ENCODE measurements around the gene PRUNE1.

The PRUNE1 gene

GRCh38 chr1:150979092-150980056, 28.9 kb upstream of the PRUNE1 start:
- peak; percentile 92 for DNase-seq

DNA sequence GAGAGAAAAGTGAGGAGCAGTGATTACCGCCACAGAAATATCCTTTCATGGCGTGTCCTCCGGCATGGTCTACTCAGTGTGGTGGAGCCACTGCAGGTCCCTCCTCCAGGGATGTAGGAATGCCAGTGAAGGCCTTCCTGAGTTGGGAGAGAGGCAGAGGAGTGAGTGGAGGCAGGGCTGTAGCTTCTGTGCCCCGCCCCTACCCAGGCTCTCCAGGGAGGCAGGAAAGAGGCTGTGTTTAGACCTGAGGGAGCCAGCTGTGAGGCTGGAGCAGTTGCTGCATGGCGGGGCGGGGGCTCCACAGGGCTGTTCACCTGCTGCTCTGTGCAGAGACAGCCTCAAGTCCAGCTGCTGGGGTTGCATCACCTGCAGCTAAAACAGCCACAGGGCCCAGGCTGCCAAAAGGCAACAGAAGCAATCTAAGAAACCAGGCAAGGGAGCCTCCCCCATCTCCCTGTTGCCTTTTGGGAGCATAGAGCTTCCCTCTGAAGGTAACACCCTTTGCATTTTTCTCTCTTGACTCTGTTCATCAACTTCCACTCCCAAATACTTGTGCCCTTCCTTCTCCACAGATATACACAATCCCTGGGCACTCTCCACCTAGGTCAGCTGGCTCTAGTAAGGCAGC, 27.0 kb upstream of the PRUNE1 start:
- no peak for DNase-seq

DNA sequence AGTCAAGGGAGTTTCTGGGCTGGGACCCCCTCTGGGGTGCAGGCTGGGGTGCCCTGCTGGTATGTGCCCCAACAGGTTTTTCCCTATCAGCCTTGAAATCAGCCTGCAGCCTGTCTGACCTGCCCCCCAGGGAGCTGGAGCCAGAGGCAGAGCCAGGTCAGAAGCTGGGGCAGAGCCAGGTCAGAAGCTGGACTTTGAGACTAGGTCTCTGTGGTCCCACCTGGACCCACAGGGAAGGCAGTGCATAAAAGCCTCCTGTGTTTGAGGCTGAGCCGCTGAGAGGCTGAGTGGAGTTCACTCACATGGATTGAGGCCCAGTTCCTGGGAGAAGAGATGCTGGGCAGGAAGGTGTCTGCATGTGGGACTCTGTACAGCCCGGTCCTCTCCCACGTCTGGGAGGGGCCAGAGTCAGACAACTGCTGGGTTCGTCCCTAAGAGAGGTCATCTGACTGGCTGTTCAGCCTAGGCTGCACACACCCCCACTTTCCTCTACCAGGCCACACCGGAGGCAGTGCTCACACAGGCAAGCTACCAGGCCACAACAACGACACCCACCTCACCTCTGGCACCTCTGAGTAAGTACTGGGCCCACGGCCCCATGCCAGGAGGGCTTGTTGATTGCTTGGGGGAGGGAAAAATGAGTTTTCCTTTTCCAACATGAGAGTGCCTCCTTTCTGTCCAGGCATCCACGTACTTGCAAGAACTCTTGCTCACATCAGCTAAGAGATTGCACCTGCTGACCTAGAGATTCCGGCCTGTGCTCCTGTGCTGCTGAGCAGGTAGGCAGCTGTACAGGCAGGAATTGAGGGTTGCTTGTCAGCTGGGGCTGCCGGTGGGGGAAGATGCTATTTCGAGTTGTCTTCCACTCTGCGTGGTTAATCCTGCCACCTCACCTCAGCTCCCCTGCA, 26.2 kb upstream of the PRUNE1 start, which contains the start of gene ANXA9:
ANXA9 (plus strand) TSS at position 488 of the 908 bp plus-strand sequence. CDS start 814 bp downstream, outside the sequence.
- no peak for DNase-seq

DNA sequence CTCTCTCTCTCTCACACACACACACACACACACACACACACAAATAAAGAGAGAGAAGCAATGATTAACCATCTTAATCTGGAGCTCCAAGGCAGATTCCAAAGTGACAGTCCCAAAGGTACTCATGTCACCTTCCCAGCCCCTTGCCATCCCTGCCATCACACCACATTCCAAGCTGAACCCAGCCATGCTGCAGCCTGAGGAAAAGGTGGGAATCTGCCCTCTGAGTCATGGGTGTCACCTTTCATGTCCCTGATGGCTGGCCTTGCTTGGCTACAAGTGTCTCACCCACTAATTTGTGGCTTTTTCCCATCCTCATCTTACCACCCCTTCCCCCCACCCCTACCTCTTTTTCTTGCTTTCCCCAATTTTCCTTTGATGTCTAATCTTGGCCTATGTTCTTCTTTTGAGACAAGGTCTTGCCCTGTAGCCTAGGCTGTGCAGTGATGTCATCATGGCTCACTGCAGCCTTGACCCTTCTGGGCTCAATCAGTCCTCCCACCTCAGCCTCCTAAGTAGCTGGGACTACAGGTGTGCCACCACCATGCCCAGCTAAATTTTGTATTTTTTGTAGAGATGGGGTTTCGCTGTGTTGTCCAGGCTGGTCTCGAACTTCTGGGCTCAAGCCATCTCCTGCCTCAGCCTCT, 22.9 kb upstream of the PRUNE1 start:
- DNase-seq, result no peak

DNA sequence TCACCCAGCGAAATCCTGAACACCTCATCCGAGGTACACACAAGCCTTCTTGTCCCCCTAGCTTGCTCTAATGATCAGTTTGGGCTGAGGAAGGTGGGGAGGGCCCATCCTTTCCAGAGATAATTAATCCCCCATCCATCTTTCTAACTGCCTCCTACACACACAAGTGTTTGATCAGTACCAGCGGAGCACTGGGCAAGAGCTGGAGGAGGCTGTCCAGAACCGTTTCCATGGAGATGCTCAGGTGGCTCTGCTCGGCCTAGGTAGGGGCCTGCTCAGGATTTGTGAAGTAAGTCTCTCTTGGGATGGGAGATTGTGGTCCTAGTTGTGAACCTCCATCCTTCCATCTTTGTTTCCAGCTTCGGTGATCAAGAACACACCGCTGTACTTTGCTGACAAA, 20.3 kb upstream of the PRUNE1 start:
- DNase-seq, result no peak

- no peak for DNase-seq
Observed at GRCh38 chr1:150992626-150993025, 15.6 kb upstream of the PRUNE1 start.

DNA sequence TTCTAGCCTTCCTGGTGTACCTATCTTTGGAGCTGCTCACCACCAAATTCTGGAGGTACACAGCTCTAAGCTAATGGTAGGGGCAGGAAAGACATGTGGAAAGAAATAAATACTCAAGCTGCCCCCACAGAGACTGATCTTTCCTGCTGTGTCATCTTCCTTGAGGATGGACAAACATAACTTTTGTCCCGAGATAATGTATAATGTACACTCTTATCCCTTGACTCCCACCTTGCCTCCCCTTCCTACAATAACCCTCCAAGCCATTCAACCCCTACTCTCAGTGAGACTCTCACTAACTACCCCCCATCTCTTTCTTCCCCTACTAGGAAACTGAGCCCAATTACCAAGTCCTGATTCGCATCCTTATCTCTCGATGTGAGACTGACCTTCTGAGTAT, 14.0 kb upstream of the PRUNE1 start:
- no peak for DNase-seq

GRCh38 chr1:150995460-150995859, 12.8 kb upstream of the PRUNE1 start:
- DNase-seq, result no peak

- DNase-seq, result peak; percentile 40
Observed at GRCh38 chr1:150995896-150996295, 12.4 kb upstream of the PRUNE1 start.

DNA sequence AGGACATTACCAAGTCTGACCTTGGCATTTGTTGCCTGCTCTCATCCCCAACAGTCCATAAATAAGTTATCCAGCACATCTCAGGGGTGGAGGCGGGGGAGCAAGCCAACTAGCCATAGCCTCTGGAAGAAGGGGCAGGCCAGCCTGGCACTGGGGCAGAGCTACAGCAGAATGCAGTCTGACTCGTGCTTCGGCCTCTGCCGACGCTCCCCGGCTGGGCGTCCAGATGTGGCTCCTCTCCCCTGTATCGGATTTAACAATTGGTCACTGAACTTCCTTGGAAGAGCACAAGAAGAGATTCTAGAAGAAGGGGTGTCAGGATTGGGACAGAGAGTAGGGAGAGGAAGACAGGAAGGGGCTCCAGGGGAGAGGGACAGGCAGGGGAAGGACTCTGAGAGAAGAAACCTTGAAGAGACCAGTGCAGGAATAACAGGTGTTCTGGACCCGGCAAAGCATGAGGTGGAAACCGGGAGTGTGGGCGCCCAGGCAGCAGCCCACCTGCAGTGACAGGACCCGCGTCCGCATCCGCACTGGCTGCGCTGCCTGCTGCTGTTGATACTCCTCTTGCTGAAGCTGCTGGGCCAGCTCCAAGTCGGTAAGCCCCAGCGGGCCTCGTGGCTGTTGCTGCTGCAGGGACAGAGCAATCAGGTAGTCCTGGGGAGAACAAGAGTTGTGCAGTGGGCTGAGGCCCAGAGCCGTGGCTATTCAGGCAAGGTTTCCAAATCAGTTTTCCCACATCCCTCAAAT, 10.9 kb upstream of the PRUNE1 start:
- DNase-seq, result no peak

- no peak for DNase-seq
Observed at GRCh38 chr1:150997949-150998348, 10.3 kb upstream of the PRUNE1 start.

DNA sequence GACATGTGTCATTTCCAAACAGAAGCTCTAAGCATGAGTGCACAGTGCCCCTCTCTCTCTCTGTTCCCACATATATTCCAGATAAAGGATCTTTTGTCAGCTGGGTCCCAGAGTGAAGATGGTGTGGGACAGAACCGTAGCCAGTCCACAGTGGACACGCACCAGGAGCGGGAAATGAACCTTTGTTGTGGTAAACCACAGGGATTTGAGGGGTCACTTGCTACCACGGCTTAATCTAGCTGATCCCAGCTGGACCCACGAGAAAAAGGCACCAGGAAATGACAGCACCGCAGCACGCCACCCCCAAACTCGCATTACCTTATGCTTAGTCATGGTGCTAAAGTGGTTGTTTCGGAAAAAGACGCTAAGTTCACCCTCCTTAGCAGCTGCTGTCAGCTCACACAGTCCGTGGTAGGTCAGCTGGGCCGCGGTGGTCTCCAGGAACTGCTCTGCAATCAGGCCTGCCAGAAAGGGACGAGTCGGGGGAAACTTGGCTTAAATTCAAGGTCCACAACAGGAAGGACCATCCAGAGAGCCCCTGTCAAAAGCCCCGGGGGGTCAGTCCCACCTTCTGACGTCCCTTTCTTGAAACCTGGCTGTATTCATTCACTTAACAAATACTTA, 9.1 kb upstream of the PRUNE1 start:
- DNase-seq, result peak; percentile 15

DNA sequence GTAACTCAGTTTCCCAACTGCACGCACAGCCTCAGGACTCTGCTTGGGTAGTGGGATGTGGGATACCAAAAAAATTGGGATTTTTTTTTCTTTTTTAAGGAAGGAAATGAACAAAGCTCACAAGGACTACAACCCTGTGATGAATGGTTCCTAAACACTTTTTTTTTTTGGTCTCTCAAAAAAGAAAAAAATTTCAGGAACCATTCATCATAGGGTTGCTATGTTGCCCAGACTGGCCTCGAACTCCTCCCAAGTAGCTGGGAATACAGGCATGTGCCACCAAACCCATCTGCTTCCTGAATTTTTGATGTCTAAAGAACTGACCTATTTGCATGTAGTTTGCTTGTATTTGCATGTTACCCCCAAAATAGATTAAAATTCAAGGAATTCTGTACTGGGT, 8.3 kb upstream of the PRUNE1 start:
- DNase-seq, result no peak

DNA sequence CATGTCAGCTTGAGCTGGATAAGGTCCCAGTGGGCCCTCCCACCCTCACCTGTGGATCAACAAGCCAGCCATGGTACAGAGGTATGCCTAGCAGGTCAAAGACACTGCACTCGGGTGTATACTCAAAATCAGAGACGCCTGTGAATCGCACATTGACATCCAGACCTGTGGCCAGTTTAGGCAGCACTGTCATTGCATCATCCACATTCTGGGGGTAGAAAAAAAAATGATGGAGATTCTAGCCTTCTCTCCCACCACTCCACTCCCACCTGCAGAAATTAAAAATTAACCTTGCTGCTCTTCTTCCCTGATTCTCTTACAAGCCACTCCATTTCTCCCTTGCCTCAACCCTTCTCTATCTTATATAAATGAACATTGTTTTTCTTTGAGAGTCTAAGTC, 7.8 kb upstream of the PRUNE1 start:
- DNase-seq, result no peak

- no peak for DNase-seq
Observed at GRCh38 chr1:151001602-151002001, 6.6 kb upstream of the PRUNE1 start.

DNA sequence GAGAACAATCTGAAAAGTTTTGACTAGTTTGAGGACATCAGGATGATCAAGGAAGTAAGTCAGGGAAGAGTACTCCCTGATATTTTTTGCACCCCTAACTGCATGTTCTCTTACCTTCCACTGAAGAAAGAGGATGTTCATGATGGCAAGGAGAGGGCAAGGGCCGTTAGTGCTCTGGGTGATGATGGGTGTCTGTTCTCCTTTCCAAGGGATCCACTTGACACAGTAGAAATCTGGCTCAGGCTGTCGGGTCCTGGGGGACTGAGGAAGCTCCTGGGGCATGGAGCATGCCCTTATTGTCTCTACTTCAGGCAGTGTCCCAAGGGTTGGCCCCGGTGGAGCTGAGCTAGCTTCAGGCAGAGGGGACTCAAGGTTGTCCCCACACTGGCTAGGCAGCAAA, 6.2 kb upstream of the PRUNE1 start:
- no peak for DNase-seq

DNA sequence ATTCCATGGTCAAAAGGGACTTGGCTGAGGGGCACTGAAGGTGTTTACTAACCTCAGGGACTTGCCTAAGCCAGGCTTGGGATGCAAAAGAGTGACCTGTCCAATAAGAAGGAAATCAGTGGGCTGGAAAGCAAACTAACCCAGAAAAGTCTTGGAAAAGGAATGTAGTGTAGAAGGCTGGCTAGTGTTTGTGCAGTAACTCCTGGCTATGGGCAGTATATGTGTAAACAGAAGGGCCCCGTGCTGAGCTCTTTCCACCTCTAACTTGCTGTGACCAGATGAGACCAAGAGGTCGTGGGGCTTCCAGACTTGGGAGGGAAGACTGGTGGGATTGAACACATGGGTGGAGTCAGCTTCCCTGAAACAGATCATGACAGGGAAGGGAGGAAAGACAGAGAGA, 5.6 kb upstream of the PRUNE1 start:
- no peak for DNase-seq

DNA sequence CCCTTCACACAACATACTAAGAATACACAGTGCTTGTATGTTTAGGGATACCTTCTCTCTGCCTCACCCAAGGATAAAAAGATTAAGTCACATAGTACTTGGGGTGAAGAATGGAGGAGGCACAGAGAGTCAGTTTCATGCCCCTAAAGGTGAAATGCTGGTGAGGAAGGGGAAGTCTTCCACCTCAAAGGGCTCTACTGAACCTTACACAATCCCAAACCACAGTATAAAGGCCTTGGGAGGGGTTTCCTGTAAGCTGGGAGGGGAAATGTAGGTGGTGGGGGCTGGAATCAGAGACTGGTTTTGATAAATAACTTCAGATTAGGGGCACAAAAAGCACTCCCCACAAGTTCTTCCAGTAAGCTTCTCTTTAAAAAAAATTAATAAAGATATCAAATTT, 5.1 kb upstream of the PRUNE1 start:
- peak; percentile 45 for DNase-seq

- DNase-seq, result no peak
Observed at GRCh38 chr1:151005729-151006319, 2.4 kb upstream of the PRUNE1 start.

GRCh38 chr1:151006327-151007052, 1.8 kb upstream of the PRUNE1 start, which contains the start of gene MINDY1:
MINDY1 (minus strand) TSS chr1:151006902; CDS start chr1:151002617, 4,285 bp downstream.
- peak; percentile 34 for DNase-seq

Measured in CD4-positive, alpha-beta T cell treated with Interleukin-6 for 4 hours (primary cell).